ENCODE measurements around the gene EPHB1.
"Not testable (repeated sequence)": the region's sequence is repeated elsewhere in the genome, so short reads cannot be mapped to it uniquely, and the experiment has no call there.

DNA sequence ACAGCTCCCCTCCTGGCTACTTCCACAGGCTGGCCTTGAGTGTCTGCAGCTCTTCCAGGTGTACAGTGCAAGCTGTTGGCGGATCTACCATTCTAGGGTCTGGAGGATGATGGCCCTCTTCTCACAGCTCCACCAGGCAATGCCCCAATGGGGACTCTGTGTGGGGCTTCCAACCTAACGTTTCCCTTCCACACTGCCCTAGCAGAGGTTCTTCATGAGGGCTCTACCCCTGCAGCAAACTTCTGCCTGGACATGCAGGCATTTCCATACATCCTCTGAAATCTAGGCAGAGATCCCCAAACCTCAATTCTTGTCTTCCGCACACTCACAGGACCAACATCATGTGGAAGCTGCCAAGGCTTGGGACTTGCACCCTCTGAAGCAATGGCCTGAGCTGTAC is 438.4 kb downstream of the EPHB1 start:
- TF ChIP-seq, protein P1, sequence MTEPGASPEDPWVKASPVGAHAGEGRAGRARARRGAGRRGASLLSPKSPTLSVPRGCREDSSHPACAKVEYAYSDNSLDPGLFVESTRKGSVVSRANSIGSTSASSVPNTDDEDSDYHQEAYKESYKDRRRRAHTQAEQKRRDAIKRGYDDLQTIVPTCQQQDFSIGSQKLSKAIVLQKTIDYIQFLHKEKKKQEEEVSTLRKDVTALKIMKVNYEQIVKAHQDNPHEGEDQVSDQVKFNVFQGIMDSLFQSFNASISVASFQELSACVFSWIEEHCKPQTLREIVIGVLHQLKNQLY (CRISPR knock-in tag; IDR thresholded peaks at IDR 0.05): not testable (repeated sequence)
- TF ChIP-seq, protein P2, sequence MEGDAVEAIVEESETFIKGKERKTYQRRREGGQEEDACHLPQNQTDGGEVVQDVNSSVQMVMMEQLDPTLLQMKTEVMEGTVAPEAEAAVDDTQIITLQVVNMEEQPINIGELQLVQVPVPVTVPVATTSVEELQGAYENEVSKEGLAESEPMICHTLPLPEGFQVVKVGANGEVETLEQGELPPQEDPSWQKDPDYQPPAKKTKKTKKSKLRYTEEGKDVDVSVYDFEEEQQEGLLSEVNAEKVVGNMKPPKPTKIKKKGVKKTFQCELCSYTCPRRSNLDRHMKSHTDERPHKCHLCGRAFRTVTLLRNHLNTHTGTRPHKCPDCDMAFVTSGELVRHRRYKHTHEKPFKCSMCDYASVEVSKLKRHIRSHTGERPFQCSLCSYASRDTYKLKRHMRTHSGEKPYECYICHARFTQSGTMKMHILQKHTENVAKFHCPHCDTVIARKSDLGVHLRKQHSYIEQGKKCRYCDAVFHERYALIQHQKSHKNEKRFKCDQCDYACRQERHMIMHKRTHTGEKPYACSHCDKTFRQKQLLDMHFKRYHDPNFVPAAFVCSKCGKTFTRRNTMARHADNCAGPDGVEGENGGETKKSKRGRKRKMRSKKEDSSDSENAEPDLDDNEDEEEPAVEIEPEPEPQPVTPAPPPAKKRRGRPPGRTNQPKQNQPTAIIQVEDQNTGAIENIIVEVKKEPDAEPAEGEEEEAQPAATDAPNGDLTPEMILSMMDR (IDR thresholded peaks at IDR 0.05): not testable (repeated sequence)
- TF ChIP-seq ZNF423, ATF1, CREB1 (CRISPR knock-in tag; IDR thresholded peaks at IDR 0.05): not testable (repeated sequence)
- TF ChIP-seq, protein P3, sequence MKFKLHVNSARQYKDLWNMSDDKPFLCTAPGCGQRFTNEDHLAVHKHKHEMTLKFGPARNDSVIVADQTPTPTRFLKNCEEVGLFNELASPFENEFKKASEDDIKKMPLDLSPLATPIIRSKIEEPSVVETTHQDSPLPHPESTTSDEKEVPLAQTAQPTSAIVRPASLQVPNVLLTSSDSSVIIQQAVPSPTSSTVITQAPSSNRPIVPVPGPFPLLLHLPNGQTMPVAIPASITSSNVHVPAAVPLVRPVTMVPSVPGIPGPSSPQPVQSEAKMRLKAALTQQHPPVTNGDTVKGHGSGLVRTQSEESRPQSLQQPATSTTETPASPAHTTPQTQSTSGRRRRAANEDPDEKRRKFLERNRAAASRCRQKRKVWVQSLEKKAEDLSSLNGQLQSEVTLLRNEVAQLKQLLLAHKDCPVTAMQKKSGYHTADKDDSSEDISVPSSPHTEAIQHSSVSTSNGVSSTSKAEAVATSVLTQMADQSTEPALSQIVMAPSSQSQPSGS (CRISPR knock-in tag; IDR thresholded peaks at IDR 0.05; ENCODE audit: borderline replicate concordance, low read depth): not testable (repeated sequence)
